Globus pallidus (tissue), 1 donor: ENCODE data around the gene ADNP2.

Source experiments
- DNase-seq: peaks from one replicate; pipeline ENCODE4 v3.0.0-alpha.2; 2015; ENCODE audit warnings: low spot score

The ADNP2 gene

DNA sequence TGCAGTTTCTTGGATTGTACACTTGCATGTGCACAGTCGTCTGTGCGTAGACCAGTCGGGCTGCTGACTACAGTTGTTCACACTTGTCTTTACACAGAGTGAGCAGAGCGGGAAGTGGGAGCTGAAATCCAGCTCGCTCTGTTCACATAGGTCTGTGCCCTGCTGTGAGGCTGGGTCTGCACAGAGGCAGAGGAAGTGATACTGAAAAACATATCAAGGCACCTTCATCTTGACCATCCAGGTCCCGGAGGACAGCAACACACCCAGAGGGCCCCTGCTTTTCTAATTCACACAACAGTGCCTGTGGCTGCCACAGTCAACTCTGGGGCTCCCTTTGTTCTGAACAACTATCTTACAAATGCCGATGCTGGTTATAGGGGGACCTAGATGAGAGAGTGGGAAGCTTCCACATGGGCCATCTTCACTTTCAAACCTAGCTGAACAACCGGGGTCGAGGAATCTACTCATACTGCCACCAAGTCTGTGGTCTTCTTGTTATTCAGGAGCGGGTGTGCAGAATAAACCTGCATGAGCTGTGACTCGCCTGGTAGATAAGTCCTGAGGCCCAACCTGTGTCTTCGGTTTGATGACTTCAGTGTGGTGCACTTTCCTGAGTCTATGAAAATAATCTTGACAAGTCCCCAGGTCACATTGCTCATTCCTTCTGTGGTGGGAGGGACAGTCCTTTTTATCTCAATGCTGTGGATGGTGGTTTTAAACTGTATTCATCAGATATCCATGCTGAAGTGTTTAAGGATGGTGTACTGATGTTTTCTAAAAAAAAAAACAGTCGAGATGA, 3.5 kb upstream of the ADNP2 start:
- no peak for DNase-seq

DNA sequence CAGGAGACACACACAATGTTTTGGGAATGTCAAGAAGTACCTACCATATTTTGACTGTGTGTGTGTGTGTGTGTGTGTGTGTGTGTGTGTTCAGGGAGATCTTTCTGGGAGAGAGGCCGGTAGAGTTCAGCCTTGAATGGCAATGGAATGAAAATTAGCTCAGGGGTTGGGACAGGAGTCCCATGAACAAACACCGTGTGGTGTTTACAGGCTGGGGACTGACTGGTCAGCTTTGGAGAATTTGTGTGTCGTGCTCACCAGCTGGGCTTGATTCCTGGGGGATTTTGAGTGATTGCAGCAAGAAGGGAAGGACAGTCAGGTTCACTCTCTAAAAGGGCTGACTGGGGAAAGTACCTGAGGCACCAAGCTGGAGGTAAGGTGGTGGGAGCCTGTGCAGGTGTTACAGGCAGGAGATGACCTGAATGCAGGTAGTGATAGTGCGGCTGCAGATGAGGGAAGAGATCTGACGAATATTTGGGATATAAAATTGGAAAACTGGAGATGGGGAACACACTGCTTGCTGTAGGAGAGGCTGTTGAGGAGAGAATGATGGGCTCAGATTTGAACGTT, 2.5 kb upstream of the ADNP2 start:
- DNase-seq: no peak

DNA sequence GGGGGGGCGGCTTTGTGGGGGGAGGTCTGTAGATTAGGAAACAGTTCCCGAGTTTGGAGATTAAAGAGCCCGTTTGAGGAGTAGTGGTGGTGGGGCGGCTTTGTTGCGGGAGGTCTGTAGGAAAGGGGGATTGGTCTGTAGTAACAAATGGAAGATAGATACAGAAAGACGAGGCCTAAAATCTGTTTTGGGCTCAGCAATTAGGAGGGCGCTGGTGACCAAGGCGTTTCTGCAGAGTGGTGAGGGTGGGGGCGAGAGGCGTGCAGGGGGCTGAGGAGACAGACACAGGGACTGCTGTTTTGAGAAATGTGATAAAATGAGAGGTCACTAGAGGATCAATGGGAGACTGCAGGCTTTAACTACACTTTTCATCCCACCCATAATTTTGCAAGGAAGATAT, 1.6 kb upstream of the ADNP2 start:
- no peak for DNase-seq

DNA sequence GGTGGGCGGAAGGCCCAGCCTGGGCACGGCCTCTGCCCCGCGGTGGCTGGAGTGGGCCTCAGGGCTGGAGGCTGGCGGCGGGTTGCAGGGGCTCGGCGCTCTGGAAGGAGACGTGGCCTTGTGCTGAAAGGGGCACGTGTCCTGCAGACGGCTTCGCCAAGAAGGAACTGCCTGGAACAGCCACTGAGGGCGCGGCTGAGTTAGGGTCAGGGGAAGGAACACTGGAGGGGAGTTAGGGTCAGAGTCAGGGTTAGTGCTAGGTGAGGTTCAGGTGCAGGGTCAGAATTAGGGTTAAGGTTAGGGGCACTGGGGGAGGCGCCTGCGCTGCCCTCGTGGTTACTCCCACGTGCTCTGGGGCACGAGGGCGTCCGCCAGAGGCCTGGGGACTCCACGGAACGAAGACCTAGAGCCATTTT, 933 bp upstream of the ADNP2 start:
- no peak for DNase-seq

DNA sequence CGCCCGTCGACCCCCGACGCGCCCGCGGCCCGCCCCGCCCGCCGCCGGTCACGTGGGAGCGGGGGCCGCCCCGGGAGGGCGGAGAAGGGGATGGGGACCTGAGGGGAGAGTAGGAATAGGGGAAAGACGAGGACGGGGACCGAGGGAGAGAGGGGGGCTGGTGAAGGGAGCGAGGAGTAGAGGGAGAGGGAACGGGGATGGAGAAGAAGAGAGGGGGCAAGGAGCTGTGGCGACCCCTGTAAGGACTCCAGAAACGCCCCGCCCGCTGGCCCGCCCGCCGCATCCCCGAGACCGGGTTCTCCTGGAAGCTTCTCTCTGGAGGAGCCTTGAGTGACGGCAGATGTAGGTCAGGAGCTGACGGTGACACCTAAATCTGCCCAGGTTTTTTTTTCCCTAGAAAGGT, 615 bp downstream of the ADNP2 start:
- peak; percentile 31 for DNase-seq

DNA sequence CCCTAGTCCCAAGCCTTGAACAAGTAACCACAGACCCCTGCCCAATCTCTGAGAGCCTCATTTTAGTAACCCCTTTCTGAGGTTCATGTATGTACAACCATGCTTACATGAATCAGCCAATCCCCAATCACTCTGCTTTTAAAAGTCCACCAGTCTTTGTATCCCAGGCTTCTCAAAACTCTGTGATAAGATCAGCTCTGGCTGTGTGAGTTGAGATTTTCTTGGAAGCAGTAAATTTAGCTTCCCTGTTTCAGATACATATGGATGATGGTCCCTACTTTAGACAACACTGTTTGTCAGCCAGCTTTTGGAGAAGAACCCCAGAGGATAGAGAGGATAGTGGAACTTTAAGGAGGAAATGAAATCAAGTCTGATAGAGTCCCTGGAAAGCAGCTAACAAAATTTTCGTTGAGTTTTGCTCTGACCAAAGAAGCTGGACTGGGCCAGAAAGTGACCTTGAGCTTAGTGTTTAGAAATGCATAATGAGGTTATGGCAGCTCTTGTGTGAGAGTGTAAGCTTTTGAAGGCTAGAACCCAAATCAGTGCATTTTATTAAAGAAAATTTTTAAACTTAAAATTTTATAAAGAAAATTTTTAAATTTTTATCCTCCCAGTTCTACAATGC, 3.7 kb downstream of the ADNP2 start:
- DNase-seq: no peak

DNA sequence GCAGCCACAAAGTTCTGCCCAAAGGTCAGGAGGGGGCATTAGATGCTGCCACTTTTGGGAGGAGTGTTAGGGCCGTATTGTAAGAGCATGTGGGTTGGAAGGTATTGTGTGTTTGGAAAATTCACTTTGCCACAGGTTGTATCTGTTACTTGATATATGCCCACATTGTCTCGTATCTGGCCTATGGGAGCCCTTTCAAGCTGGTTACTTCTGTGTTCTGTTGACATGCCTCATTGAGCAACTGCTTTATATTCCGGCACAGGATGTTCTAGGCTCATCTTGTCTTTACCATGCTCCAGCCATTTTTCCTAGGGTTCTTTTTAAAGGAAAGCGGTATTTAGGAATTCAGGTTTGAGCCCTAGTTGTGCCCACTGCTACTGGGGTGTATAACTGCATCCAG, 6.0 kb downstream of the ADNP2 start:
- DNase-seq: no peak

DNA sequence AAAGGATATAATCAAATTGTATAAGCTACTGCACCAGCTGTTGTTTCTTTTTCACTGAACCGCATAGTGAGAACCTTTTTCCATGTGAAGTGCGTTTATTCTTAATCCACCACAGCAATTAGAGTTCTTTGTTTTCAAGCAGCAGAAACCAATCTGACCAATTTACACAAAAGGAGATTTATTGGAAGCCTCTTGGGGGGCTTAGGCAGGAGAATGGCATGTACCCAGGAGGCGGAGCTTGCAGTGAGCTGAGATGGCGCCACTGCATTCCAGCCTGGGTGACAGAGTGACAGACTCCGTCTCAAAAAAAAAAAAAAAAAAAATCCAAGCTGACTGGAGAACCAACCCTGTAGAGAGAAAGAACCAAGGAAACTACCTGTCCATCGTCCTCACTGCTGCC, 10.0 kb downstream of the ADNP2 start:
- DNase-seq: no peak

DNA sequence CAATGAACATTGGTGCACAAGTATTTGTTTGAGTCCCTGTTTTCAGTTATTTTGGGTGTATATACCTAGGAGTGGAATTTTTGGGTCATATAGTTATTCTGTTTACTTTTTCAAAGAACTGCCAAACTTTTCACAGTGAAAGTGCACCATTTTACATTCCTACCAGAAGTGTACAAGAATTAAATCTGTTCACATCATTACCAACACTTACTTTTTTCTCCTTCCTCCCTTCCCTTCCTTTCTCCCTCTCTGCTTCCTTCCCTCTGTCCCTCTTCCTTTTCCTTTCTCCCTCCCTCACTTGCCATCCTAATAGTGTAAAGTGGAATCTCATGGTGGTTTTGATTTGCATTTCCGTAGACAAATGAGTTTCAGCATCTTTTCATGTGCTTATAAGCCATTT, 11.9 kb downstream of the ADNP2 start:
- no peak for DNase-seq

DNA sequence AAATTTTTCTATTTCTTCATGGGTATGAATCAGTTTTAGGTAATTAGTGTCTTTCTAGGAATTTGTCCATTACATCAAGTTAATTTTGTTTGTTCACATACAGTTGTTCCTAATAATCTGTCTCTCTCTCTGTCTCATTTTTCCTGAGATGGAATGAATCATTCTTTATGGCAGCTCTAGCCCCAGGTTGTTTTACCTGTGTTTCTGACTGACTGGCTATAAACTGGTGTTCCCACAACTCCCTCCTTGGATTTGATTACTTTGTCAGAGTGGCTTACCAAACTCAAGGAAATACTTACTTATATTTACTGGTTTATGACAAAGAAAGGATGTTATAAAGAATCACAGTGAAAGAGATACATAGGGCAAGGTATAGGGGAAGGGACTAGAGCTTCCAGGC, 15.1 kb downstream of the ADNP2 start:
- DNase-seq: no peak

DNA sequence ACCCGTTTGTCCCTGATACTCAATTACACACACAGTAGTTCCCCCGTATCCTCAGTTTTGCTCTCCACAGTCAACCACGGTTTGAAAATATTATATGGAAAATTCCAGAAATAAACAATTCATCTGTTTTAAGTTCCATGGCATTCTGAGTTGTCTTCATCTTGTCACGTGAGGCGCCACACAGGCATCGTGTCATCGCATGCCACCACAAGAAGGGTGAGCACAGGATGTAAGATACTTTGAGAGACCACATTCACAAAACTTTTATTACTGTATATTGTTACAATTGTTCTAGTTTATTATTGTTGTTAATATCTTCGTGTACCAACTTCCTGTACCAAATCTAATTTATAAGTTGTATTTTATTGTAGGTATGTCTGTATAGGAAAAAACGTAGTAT, 17.7 kb downstream of the ADNP2 start:
- DNase-seq: no peak

DNA sequence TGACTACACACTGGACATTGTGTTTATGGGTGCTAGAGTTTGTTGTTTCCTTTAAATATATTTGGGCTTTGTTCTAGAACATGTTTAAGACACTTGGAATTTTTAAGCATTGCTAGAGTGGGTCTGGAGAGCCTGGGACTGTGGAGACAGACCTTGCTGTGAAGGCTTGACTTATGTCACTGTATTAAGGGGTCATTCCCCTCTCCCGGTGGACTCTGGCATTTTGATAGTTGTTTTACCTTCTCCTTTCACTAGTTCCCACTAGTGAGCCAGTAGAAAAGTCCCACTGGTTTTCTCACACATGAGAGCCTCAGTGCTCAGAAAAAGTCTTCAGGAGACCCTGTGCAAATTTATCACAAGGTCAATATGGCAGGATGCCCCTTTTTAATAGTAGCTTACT, 18.6 kb downstream of the ADNP2 start:
- DNase-seq: no peak

DNA sequence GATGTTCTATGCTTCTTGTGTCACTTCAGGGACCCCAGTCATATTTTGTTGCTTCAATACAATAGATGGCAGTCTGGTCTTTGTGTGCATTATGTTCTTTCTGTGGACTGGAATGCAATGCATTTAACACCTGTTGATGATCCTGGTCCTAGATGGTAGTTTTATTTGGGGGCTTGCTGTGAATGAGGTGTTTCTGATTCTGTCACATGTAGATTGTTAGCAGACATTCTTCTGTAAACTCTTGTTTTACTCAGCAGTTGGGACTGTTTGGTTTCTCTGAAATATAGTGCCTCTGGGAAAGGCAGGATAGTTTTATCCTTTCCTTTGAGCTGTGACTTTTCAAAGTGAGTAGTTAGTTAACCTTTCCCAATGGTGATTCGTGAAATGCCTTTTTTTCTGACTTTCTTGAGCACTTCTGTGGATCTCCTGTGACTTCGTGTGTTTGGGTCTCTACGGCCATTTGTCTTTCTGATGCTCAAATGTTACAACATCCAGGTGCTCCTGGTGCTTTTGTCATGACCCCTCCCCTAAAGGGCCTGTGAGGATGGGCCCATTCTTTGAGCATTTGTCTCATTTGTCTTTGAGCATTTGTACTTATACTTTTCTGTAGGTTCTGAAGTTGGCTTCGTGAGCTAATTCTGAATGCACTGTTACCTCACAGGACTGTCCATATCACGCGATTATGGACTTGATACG, 20.8 kb downstream of the ADNP2 start:
- no peak for DNase-seq

DNA sequence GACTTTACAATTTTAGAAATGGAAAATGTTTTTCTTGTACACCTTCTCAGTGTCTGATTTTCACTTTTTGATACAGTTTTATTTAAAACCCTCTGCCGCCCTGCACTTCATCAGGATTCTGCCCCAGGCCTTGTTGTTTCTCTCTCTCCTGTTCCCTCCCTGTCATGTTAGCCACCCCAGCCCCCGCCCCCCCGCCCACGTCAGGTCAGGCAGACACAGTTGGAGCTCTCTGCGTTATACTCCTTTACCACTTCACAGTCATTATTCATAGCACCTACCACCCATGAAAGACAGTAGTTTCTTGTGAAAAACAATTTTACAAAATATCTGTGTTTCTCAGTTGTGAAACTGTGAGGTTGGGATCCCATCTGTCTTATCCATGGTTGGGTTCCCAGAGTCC, 21.5 kb downstream of the ADNP2 start:
- DNase-seq: no peak

DNA sequence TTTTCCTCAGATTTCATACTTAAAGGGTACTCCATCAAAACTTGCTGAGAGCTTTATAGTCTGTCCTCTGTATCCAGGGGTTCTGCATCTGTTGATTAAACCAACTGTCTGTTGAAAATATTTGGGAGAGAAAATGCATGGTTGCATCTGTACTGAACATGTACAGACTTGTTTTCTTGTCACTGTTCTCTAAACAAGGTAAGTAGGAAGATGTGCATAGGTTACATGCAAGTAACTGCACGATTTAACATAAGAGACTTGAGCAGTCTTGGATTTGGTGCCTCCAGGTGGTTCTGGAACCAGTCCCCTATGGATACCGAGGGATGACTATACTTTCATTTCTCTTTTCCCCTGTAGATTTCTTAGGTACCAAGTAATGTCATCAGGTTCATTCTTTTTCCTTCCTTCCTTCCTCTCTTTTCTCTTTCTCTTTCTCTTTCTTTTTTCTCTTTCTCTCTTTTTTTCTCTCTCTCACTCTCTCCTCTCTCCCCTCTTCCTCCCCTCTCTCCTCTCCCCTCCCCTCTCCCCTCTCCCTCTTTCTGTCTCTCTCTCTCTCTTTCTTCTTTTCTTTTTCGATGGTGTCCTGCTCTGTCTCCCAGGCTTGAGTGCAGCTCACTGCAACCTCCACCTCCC, 23.2 kb downstream of the ADNP2 start:
- no peak for DNase-seq

DNA sequence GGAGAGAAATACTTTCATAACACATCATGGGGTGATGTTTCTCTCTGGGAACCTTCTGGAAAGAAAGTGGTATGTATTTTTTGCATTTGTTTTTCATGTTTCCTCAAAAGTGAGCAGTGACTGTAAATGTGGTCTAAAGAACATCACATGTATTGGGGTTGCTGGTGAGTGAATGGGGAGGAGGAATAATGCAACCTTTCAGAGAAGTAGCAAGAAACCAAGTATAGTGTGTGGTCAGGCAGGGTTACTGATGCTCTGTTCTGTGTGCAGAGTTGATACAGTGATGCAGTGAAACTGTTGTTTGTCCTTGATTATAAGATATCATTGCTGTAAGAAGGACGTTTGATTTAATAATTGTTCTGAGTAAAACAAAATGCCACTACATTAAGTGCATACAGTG, 24.1 kb downstream of the ADNP2 start:
- no peak for DNase-seq

DNA sequence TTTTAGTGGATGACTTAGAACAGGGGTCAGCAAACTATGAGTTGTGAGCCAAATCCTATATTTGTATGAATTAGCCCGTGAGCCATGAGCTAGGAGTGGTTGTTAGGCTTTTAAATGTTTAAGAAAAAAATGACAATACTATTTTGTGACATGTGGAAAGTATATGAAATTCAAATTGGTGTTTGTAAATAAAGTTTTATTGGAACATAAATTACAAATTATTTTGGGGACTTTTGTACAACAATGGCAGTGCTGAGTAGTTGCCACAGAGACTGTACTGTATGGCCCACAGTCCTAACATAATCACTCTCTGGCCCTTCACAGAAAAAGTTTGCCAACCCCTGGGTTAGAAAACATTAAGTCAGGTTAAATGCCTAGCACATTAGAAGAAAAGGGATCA, 26.1 kb downstream of the ADNP2 start:
- no peak for DNase-seq

DNA sequence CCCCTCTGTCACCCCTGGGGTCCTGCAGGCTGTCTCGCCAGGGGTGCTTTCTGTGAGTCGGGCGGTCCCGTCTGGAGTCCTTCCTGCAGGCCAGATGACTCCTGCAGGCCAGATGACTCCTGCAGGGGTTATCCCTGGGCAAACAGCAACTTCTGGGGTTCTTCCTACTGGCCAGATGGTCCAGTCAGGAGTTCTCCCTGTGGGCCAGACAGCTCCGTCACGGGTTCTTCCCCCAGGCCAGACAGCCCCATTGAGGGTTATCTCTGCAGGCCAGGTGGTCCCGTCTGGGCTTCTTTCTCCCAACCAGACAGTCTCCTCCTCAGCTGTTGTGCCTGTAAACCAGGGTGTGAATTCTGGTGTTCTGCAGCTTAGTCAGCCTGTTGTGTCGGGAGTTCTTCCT, 27.6 kb downstream of the ADNP2 start:
- DNase-seq: no peak

DNA sequence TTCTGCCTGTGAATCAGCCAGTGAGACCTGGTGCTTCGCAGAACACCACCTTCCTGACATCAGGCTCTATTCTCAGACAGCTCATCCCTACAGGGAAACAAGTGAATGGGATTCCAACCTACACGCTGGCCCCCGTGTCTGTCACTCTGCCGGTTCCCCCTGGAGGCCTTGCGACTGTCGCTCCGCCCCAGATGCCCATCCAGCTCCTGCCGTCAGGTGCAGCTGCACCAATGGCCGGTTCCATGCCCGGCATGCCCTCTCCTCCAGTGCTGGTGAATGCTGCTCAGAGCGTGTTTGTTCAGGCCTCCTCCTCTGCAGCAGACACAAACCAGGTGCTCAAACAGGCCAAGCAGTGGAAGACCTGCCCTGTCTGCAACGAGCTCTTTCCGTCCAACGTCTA, 28.1 kb downstream of the ADNP2 start:
- DNase-seq: no peak

DNA sequence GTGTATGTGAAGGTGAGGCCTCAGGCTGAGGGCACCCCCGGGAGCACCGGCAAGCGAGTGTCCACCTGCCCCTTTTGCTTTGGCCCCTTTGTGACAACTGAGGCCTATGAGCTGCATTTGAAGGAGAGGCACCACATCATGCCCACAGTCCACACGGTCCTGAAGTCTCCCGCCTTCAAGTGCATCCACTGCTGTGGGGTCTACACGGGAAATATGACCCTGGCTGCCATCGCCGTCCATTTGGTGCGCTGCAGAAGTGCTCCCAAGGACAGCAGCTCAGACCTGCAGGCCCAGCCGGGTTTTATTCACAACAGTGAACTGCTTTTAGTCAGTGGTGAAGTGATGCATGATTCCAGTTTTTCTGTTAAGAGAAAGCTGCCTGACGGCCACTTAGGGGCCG, 28.9 kb downstream of the ADNP2 start:
- DNase-seq: no peak

DNA sequence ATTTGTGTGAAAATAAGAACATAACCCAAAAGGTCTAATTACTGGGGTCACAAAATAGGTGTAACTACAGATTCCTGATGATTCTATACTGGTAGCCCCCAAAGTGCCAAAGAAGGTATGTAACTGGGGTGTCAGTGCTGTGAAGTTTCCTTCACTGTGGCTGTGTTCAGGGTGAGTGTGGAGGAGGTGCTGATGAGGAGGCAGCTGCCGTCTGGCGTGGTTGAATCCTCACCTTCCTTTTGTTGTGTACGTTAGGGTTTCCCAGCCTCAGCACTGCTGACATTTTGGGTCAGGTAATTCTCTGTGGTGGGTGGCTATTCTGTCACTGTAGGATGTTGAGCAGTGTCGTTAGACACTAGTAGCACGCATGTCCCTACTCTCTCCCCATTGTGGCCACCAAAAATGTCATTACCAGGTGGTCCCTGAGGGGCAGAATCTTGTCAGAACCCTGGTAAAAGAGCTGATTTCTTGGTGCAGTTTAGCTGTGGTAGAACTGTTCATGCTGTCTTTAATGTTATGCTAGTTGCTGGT, 31.5 kb downstream of the ADNP2 start:
- DNase-seq: no peak

DNA sequence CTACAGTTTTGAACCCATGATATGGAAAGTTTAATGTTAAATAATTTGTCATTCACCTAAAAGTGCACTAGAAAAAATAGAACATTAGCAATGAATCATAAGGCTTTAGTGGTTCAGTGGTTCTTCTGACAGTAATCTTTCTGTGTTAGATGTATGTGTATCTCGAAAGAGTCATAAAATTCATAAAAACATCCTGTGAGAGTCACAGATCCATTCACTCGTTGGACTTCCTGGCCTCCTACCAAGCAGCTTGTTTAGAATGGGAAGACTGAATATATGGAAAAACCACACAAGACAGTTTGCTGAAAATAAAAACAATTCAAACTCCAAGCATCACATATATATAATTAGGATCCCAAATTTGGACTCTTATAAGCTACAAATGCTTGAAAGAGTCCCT, 34.8 kb downstream of the ADNP2 start:
- no peak for DNase-seq
